ENCODE data around the gene NANOGP8. TPM values are rescaled to one million over a fixed set of nuclear protein-coding genes. Genes with fewer than 3 reads are reported as not detected.
"Not testable (repeated sequence)": the region's sequence is repeated elsewhere in the genome, so short reads cannot be mapped to it uniquely, and the experiment has no call there.

NANOGP8 gene
- polyA plus RNA-seq, 1 donor from 2014 or later = not detected

- Histone ChIP-seq H3K4me3 (ENCODE audit: low read length) (no peak overlapping the region), H3K79me2 (replicated peaks; ENCODE audit: insufficient read depth, low read length) (no peaks in the 10 kb centered on the region), H2AFZ (ENCODE audit: low read depth, low read length) (no peak overlapping the region), H4K20me1 (ENCODE audit: insufficient read depth) (no peaks in the 10 kb centered on the region), H3K4me2 (ENCODE audit: low read length) (no peak overlapping the region), H3F3A (ENCODE audit: insufficient read depth, low read length, poor library complexity, severe bottlenecking) (no peaks in the 10 kb centered on the region), H3K9me2 (ENCODE audit: insufficient read depth, low read length) (no peaks in the 10 kb centered on the region), H3K27me3 (ENCODE audit: insufficient read depth, low read depth, low read length) (no peaks in the 10 kb centered on the region), H3K36me3 (ENCODE audit: insufficient read depth, low read length) (no peaks in the 10 kb centered on the region), H3K9me3 (ENCODE audit: low read length) (no peaks in the 10 kb centered on the region), H3K9ac (ENCODE audit: low read length) (no peak overlapping the region), H3K27ac (ENCODE audit: low read length) (no peak overlapping the region)
- no peak for TF ChIP-seq EP300 (conservative IDR thresholded peaks at IDR 0.05; ENCODE audit: poor library complexity, severe bottlenecking)
- no peak for TF ChIP-seq MXI1 (conservative IDR thresholded peaks at IDR 0.05; ENCODE audit: poor library complexity, severe bottlenecking)
- TF ChIP-seq POLR2AphosphoS5 (IDR thresholded peaks at IDR 0.05) = no peak
- TF ChIP-seq, protein P1, sequence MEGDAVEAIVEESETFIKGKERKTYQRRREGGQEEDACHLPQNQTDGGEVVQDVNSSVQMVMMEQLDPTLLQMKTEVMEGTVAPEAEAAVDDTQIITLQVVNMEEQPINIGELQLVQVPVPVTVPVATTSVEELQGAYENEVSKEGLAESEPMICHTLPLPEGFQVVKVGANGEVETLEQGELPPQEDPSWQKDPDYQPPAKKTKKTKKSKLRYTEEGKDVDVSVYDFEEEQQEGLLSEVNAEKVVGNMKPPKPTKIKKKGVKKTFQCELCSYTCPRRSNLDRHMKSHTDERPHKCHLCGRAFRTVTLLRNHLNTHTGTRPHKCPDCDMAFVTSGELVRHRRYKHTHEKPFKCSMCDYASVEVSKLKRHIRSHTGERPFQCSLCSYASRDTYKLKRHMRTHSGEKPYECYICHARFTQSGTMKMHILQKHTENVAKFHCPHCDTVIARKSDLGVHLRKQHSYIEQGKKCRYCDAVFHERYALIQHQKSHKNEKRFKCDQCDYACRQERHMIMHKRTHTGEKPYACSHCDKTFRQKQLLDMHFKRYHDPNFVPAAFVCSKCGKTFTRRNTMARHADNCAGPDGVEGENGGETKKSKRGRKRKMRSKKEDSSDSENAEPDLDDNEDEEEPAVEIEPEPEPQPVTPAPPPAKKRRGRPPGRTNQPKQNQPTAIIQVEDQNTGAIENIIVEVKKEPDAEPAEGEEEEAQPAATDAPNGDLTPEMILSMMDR (IDR thresholded peaks at IDR 0.05; ENCODE audit: poor library complexity, severe bottlenecking) = no peak
- TF ChIP-seq REST (IDR thresholded peaks at IDR 0.05; ENCODE audit: borderline replicate concordance) = no peak
- no peak for TF ChIP-seq RAD21 (conservative IDR thresholded peaks at IDR 0.05)
Measured at GRCh38 chr15:35087759-35088158, 2.7 kb upstream of the NANOGP8 start.

DNA sequence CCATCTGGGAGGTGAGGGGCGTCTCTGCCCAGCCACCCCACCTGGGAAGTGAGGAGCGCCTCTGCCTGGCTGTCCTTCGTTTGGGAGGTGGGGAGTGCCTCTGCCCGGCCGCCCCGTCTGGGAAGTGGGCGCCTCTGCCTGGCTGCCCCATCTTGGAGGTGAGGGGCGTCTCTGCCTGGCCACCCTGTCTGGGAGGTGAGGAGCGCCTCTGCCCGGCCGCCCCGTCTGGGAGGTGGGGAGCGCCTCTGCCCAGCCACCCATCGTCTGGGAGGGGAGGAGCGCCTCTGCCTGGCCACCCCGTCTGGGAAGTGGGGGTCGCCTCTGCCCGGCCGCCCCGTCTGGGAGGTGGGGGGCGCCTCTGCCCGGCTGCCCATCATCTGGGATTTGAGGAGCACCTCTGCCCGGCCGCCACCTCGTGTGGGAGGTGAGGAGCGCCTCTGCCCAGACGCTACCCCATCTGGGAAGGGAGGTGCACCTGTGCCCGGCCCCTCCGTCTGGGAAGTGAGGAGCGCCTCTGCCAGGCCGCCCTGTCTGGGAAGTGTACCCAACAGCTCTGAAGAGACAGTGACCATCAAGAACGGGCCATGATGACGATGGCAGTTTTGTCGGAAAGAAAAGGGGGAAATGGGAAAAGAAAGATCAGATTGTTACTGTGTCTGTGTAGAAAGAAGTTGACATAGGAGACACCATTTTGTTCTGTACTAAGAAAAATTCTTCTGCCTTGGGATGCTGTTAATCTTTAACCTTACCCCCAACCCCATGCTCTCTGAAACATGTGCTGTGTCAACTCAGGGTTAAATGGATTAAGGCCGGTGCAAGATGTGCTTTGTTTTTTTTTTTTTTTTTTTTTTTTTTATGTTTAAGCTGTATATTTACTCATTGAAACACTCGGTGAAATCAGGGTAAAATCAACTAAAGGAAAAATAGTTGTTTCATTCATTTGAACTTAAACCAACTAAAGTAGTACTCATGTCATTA, 2.4 kb downstream of the NANOGP8 start:
- H3F3A ChIP-seq (ENCODE audit: insufficient read depth, low read length, poor library complexity, severe bottlenecking); H3K27me3 ChIP-seq (ENCODE audit: insufficient read depth, low read depth, low read length); H3K36me3 ChIP-seq (ENCODE audit: insufficient read depth, low read length); H3K9me3 ChIP-seq (ENCODE audit: low read length); H4K20me1 ChIP-seq (ENCODE audit: insufficient read depth); H3K79me2 ChIP-seq (replicated peaks; ENCODE audit: insufficient read depth, low read length); H3K9me2 ChIP-seq (ENCODE audit: insufficient read depth, low read length); H3K27ac ChIP-seq (ENCODE audit: low read length); H3K9ac ChIP-seq (ENCODE audit: low read length); H3K4me3 ChIP-seq (ENCODE audit: low read length); H2AFZ ChIP-seq (ENCODE audit: low read depth, low read length); H3K4me2 ChIP-seq (ENCODE audit: low read length): not testable (repeated sequence)

DNA sequence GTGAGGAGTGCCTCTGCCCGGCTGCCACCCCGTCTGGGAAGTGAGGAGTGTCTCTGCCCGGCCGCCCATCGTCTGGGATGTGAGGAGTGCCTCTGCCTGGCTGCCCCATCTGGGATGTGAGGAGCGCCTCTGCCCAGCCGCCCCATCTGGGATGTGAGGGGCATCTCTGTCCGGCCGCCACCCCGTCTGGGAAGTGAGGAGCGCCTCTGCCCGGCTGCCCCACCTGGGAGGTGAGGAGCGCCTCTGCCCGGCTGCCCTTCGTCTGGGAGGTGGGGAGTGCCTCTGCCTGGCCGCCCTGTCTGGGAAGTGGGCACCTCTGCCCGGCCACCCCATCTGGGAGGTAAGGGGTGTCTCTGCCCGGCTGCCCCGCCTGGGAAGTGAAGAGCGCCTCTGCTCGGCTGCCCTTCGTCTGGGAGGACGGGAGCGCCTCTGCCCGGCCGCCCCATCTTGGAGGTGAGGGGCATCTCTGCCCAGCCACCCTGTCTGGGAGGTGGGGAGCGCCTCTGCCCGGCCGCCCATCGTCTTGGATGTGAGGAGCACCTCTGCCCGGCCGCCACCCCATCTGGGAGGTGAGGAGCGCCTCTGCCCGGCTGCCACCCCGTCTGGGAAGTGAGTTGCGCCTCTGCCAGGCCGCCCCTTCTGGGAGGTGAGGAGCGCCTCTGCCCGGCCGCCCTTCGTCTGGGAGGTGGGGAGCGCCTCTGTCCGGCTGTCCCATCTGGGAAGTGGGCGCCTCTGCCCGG, 3.3 kb downstream of the NANOGP8 start:
- not testable (repeated sequence) for H2AFZ ChIP-seq (ENCODE audit: low read depth, low read length); H3K9me3 ChIP-seq (ENCODE audit: low read length); H3K9ac ChIP-seq (ENCODE audit: low read length); H3K9me2 ChIP-seq (ENCODE audit: insufficient read depth, low read length); H3K79me2 ChIP-seq (replicated peaks; ENCODE audit: insufficient read depth, low read length); H3K27me3 ChIP-seq (ENCODE audit: insufficient read depth, low read depth, low read length); H3K36me3 ChIP-seq (ENCODE audit: insufficient read depth, low read length); H3K27ac ChIP-seq (ENCODE audit: low read length); H3K4me3 ChIP-seq (ENCODE audit: low read length); H3K4me2 ChIP-seq (ENCODE audit: low read length); H3F3A ChIP-seq (ENCODE audit: insufficient read depth, low read length, poor library complexity, severe bottlenecking); H4K20me1 ChIP-seq (ENCODE audit: insufficient read depth)
